ENCODE results near the gene ID3. TPM values are rescaled to one million over a fixed set of nuclear protein-coding genes. Genes with fewer than 3 reads are reported as not detected.

Gene ID3
- total and polyA plus RNA-seq, 9 of the 15 experiments (the other 6 are each of a cell fraction or from before 2014, with no cell fraction given) = 6.8 to 59.8 (median 23.5) TPM

GRCh38 chr1:23525558-23526250 is 33.6 kb downstream of the ID3 start (continued):
- TF ChIP-seq, protein P1, sequence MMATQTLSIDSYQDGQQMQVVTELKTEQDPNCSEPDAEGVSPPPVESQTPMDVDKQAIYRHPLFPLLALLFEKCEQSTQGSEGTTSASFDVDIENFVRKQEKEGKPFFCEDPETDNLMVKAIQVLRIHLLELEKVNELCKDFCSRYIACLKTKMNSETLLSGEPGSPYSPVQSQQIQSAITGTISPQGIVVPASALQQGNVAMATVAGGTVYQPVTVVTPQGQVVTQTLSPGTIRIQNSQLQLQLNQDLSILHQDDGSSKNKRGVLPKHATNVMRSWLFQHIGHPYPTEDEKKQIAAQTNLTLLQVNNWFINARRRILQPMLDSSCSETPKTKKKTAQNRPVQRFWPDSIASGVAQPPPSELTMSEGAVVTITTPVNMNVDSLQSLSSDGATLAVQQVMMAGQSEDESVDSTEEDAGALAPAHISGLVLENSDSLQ (IDR thresholded peaks at IDR 0.05) = peak; percentile 38; the same call in 1 of the 2 replicates
- TF ChIP-seq ARID3A (IDR thresholded peaks at IDR 0.05; ENCODE audit: borderline replicate concordance, low read depth, low read length) = no peak
- 0 out of 2 replicates have a peak, but pooled peaks have one; percentile 6 for TF ChIP-seq JUND (IDR thresholded peaks at IDR 0.05; ENCODE audit: borderline replicate concordance, low read depth, low read length)
- TF ChIP-seq JUND (tag; IDR thresholded peaks at IDR 0.05; ENCODE audit: borderline replicate concordance, low read depth, low read length) = no peak
- peak; percentile 38; the same call in 1 of the 2 replicates for TF ChIP-seq CBFA2T2 (conservative IDR thresholded peaks at IDR 0.05)
- no peak for TF ChIP-seq GTF3C2 (IDR thresholded peaks at IDR 0.05; ENCODE audit: borderline replicate concordance, extremely low read depth, insufficient read length)
- TF ChIP-seq ZBTB49 (CRISPR knock-in tag; IDR thresholded peaks at IDR 0.05; ENCODE audit: borderline replicate concordance) = no peak
- TF ChIP-seq TAF7 (tag; IDR thresholded peaks at IDR 0.05) = no peak
- no peak for TF ChIP-seq XRCC5 (IDR thresholded peaks at IDR 0.05; ENCODE audit: low read depth, low read length)
- 0 out of 2 replicates have a peak, but pooled peaks have one; percentile 20 for TF ChIP-seq ZNF740 (CRISPR knock-in tag; IDR thresholded peaks at IDR 0.05)
- no peak for TF ChIP-seq ZNF740 (tag; IDR thresholded peaks at IDR 0.05)
- TF ChIP-seq ARNT (IDR thresholded peaks at IDR 0.05) = no peak
- 0 out of 2 replicates have a peak, but pooled peaks have one; percentile 21 for TF ChIP-seq ATF3 (IDR thresholded peaks at IDR 0.05)
- TF ChIP-seq ATF3 (CRISPR knock-in tag; conservative IDR thresholded peaks at IDR 0.05) = no peak
- no peak for TF ChIP-seq HCFC1 (IDR thresholded peaks at IDR 0.05; ENCODE audit: low read depth, low read length)
- TF ChIP-seq RCOR1 (IDR thresholded peaks at IDR 0.05; ENCODE audit: borderline replicate concordance in 1 of 2, low read depth in 2 of 2, low read length in 2 of 2) = no peak
- TF ChIP-seq PURB (CRISPR knock-in tag; IDR thresholded peaks at IDR 0.05; ENCODE audit: low read depth) = no peak
